HUDEP-2 (cell line): ENCODE data around the gene ELMO1.
A peak's percentile ranks its signal among the peaks of the same experiment; 100 is the strongest.

ENCODE experiments used
- DNase-seq, 76 experiments: peaks; one replicate each; lab custom pipeline; 2025; ENCODE audit not compliant: unreplicated experiment in 76 of 76; lab: John Stamatoyannopoulos, UW

Gene ELMO1

GRCh38 chr7:37379546-37380277 lies 69.0 kb downstream of the ELMO1 start:
- no peak for DNase-seq

GRCh38 chr7:37377231-37377630 lies 71.4 kb downstream of the ELMO1 start:
- DNase-seq: no peak

- no peak for DNase-seq
Observed at GRCh38 chr7:37376386-37376785, 72.3 kb downstream of the ELMO1 start.

- DNase-seq: no peak
Observed at GRCh38 chr7:37372750-37373149, 75.9 kb downstream of the ELMO1 start.

GRCh38 chr7:37371755-37372154 lies 76.9 kb downstream of the ELMO1 start:
- no peak for DNase-seq

- no peak for DNase-seq
Observed at GRCh38 chr7:37369906-37370305, 78.8 kb downstream of the ELMO1 start.

- no peak for DNase-seq
Observed at GRCh38 chr7:37368540-37368939, 80.1 kb downstream of the ELMO1 start.

- no peak for DNase-seq
Observed at GRCh38 chr7:37367010-37367409, 81.7 kb downstream of the ELMO1 start.

- DNase-seq: no peak
Observed at GRCh38 chr7:37366445-37366844, 82.2 kb downstream of the ELMO1 start.

GRCh38 chr7:37365405-37365804 lies 83.3 kb downstream of the ELMO1 start:
- DNase-seq: no peak

GRCh38 chr7:37364856-37365255 lies 83.8 kb downstream of the ELMO1 start:
- DNase-seq: no peak

GRCh38 chr7:37363536-37364491 lies 84.8 kb downstream of the ELMO1 start:
- DNase-seq: no peak

- DNase-seq: no peak
Observed at GRCh38 chr7:37362802-37363201, 85.9 kb downstream of the ELMO1 start.

- peak in 4 of 76 experiments; percentile 13 to 27 (median 18) for DNase-seq
Observed at GRCh38 chr7:37360484-37360883, 88.2 kb downstream of the ELMO1 start.

GRCh38 chr7:37359662-37360444 lies 88.8 kb downstream of the ELMO1 start:
- peak in 2 of 76 experiments; percentile 18 to 39 for DNase-seq

- DNase-seq: no peak
Observed at GRCh38 chr7:37359180-37359579, 89.5 kb downstream of the ELMO1 start.

GRCh38 chr7:37357637-37357996 lies 91.0 kb downstream of the ELMO1 start:
- peak in 71 of 76 experiments; percentile 18 to 96 (median 60) for DNase-seq

- DNase-seq: peak in 13 of 76 experiments; percentile 9 to 65 (median 19)
Observed at GRCh38 chr7:37356911-37357636, 91.6 kb downstream of the ELMO1 start.

- peak in 73 of 76 experiments; percentile 18 to 93 (median 72) for DNase-seq
Observed at GRCh38 chr7:37354656-37355131, 94.0 kb downstream of the ELMO1 start.
